Testis (tissue), 3 donors: ENCODE results near the gene ZNF212. TPM values are rescaled to one million over a fixed set of nuclear protein-coding genes. Genes with fewer than 3 reads are reported as not detected.
A peak's percentile ranks its signal among the peaks of the same experiment; 100 is the strongest.
"Not testable (repeated sequence)": the region's sequence is repeated elsewhere in the genome, so short reads cannot be mapped to it uniquely, and the experiment has no call there.

ENCODE experiments used
- DNase-seq: peaks from one replicate; pipeline ENCODE4 v3.0.0-alpha.2; 2019
- H3K27ac ChIP-seq, 2 donors: fragments of 200-600 bp; sonication (generic); one replicate each; pipeline ENCODE4 v1.5.1; 2019
- H3K27me3 ChIP-seq: fragments of 200-600 bp; sonication (generic); one replicate; pipeline ENCODE4 v1.5.1; 2019
- H3K36me3 ChIP-seq: fragments of 200-600 bp; sonication (generic); one replicate; pipeline ENCODE4 v1.5.1; 2017; ENCODE audit warnings: low read depth; ENCODE audit errors: missing control alignments
- H3K4me1 ChIP-seq: fragments of 200-600 bp; sonication (generic); one replicate; pipeline ENCODE4 v1.5.1; 2019
- H3K4me3 ChIP-seq, 2 donors: fragments of 200-600 bp; sonication (generic); one replicate each; pipeline ENCODE4 v1.5.1; 2017 to 2019
- H3K9me3 ChIP-seq: fragments of 200-600 bp; sonication (generic); one replicate; pipeline ENCODE4 v1.5.1; 2017
- POLR2A ChIP-seq: fragments of 450-650 bp; IDR thresholded peaks from one replicate; pipeline ENCODE4 v1.6.1; 2017; ENCODE audit warnings: antibody characterized with exemption, mild to moderate bottlenecking, moderate library complexity
- WGBS, 2 donors: methylation state at CpG; one replicate each; pipeline ENCODE4 v1.1.5; 2018; 5-methylcytosine and 5-hydroxymethylcytosine counted together
- intact Hi-C: fragments of 100-400 bp; cut with DNase I; formaldehyde crosslinking; loops from one replicate; pipeline ENCODE4 v1.15.1; 2023; ENCODE audit warnings: low total_unique reads
- polyA plus RNA-seq: library from polyadenylated mRNA; stranded (reverse); fragments of 350-450 nt; fragmentation: Illumina TruSeq; extraction: RNeasy Lipid Tissue Mini Kit (QIAGEN cat#74804); gene quantifications from one replicate; pipeline ENCODE4 v1.2.3, GENCODE V29; 2014; ENCODE audit warnings: low read depth, low replicate concordance; ENCODE audit not compliant: insufficient read depth
- total RNA-seq, 2 donors: library from RNA; depleted of rRNA; stranded (reverse); fragments of >200 nt; gene quantifications; one replicate each; pipeline ENCODE4 v1.2.3, GENCODE V29; 2016
- TF ChIP-seq, protein P1 (sequence below), 3 experiments: fragments of 450-650 bp in 2 of 3; fragments of 200-600 bp in 1 of 3; sonication (generic) in 1 of 3; IDR thresholded peaks; one replicate each; pipeline ENCODE4 v1.5.1; 2016 to 2019; ENCODE audit warnings: antibody characterized with exemption in 3 of 3, mild to moderate bottlenecking in 2 of 3, moderate library complexity in 1 of 3

The ZNF212 gene
- total and polyA plus RNA-seq, 3 donors from 2014 or later = 17.2 to 24.2 (median 23.1) TPM

- Histone ChIP-seq H3K9me3 (no peaks in the 10 kb centered on the region), H3K27me3 (no peaks in the 10 kb centered on the region), H3K4me3 (peak within 1 kb of the TSS; percentile 71), H3K36me3 (no peaks in the 10 kb centered on the region), H3K27ac (peak within 1 kb of the TSS; percentile 87 to 96), H3K4me1 (peaks cover 10% of the 10 kb centered on the region)
- intact Hi-C loops = no loop called here
- 0 to 1% methylated on average over 13 to 59 of the region's 115 CpGs for WGBS, 2 donors
- no peak for TF ChIP-seq POLR2A
- TF ChIP-seq, protein P1, sequence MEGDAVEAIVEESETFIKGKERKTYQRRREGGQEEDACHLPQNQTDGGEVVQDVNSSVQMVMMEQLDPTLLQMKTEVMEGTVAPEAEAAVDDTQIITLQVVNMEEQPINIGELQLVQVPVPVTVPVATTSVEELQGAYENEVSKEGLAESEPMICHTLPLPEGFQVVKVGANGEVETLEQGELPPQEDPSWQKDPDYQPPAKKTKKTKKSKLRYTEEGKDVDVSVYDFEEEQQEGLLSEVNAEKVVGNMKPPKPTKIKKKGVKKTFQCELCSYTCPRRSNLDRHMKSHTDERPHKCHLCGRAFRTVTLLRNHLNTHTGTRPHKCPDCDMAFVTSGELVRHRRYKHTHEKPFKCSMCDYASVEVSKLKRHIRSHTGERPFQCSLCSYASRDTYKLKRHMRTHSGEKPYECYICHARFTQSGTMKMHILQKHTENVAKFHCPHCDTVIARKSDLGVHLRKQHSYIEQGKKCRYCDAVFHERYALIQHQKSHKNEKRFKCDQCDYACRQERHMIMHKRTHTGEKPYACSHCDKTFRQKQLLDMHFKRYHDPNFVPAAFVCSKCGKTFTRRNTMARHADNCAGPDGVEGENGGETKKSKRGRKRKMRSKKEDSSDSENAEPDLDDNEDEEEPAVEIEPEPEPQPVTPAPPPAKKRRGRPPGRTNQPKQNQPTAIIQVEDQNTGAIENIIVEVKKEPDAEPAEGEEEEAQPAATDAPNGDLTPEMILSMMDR (IDR thresholded peaks at IDR 0.05) = peak; percentile 83 to 93 (median 91)
- DNase-seq = peak; percentile 93
Observed at GRCh38 chr7:149261829-149262617, 22.6 kb downstream of the ZNF212 start, which contains the start of gene ZNF783. Gene ZNF783 (plus strand): TSS chr7:149262196. CDS start chr7:149262334, 138 bp downstream.

- Histone ChIP-seq H3K9me3 (no peaks in the 10 kb centered on the region), H3K27me3 (no peaks in the 10 kb centered on the region), H3K27ac (no peak overlapping the region), H3K4me1 (peaks cover 6% of the 10 kb centered on the region), H3K36me3 (no peaks in the 10 kb centered on the region), H3K4me3 (no peak overlapping the region)
- no peak for TF ChIP-seq POLR2A
- TF ChIP-seq, protein P1 (IDR thresholded peaks at IDR 0.05) = no peak
- intact Hi-C loops = no loop called here
- DNase-seq = no peak
- WGBS, 2 donors = 93 to 95% methylated on average over 21 of the region's 21 CpGs
Observed at GRCh38 chr7:149266451-149266850, 27.0 kb downstream of the ZNF212 start.

DNA sequence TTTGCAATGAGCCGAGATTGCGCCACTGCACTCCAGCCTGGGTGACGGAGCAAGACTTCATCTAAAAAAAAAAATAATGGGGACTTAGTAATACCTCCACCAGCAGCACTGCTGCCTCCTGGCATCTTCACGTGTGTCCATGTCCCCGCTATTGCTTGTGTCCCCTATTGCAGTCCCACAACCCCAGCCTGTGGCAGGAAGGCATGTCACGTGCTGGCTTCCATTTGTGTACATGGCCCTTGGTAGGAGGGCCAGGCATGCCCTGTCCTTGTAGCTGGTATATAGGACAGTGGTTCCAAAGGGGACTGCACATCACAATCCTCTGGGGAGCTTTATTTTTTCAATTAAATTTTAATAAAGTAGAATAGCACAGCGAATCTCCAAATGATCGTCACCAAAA is 28.3 kb downstream of the ZNF212 start:
- no peak for DNase-seq
- H3K9me3 ChIP-seq = no peaks in the 10 kb centered on the region
- intact Hi-C loops = no loop called here
- TF ChIP-seq, protein P1 (IDR thresholded peaks at IDR 0.05) = no peak
- TF ChIP-seq POLR2A = no peak
- H3K4me3 ChIP-seq = no peak overlapping the region
- 93 to 94% methylated on average over 8 of the region's 8 CpGs for WGBS, 2 donors
- no peaks in the 10 kb centered on the region for H3K36me3 ChIP-seq
- no peak overlapping the region for H3K27ac ChIP-seq
- no peaks in the 10 kb centered on the region for H3K27me3 ChIP-seq
- H3K4me1 ChIP-seq = peaks cover 5% of the 10 kb centered on the region

GRCh38 chr7:149274424-149274823 is 35.0 kb downstream of the ZNF212 start:
- WGBS, 2 donors = 91 to 99% methylated on average over 8 of the region's 8 CpGs
- intact Hi-C loops, DNase-seq, H3K4me1 ChIP-seq, H3K36me3 ChIP-seq, H3K4me3 ChIP-seq, H3K27ac ChIP-seq, H3K27me3 ChIP-seq, H3K9me3 ChIP-seq: not testable (repeated sequence)

- H3K4me1 ChIP-seq = no peaks in the 10 kb centered on the region
- no peak overlapping the region for H3K27ac ChIP-seq
- no peaks in the 10 kb centered on the region for H3K36me3 ChIP-seq
- TF ChIP-seq, protein P1 (IDR thresholded peaks at IDR 0.05) = no peak
- TF ChIP-seq POLR2A = no peak
- DNase-seq = no peak
- H3K9me3 ChIP-seq = no peaks in the 10 kb centered on the region
- no peak overlapping the region for H3K4me3 ChIP-seq
- H3K27me3 ChIP-seq = no peaks in the 10 kb centered on the region
- 89 to 96% methylated on average over 9 of the region's 9 CpGs for WGBS, 2 donors
- intact Hi-C loops = no loop called here
Observed at GRCh38 chr7:149277871-149278270, 38.4 kb downstream of the ZNF212 start.
